Cardiac fibroblast (primary cell): Measurements from ENCODE around the gene CCDC71.

Source experiments
- DNase-seq, 2 donors: peaks; one replicate each; pipeline versions ENCODE4 v3.0.0 to v3.0.0-alpha.2; 2010; ENCODE audit warnings: low read depth in 2 of 2
- H3K4me3 ChIP-seq, 2 donors: replicated peaks in 1 of 2; 1 replicate in 1 of 2; 2 replicates in 1 of 2; pipeline ENCODE4 v1.5.1; 2011; ENCODE audit warnings: low read depth in 2 of 2, low read length in 2 of 2, mild to moderate bottlenecking in 2 of 2, moderate library complexity in 1 of 2
- TF ChIP-seq, protein P1 (sequence below): IDR thresholded peaks from one replicate; pipeline ENCODE4 v1.5.1; 2011; ENCODE audit warnings: low read depth, mild to moderate bottlenecking, low read length, inconsistent platforms

Gene CCDC71

DNA sequence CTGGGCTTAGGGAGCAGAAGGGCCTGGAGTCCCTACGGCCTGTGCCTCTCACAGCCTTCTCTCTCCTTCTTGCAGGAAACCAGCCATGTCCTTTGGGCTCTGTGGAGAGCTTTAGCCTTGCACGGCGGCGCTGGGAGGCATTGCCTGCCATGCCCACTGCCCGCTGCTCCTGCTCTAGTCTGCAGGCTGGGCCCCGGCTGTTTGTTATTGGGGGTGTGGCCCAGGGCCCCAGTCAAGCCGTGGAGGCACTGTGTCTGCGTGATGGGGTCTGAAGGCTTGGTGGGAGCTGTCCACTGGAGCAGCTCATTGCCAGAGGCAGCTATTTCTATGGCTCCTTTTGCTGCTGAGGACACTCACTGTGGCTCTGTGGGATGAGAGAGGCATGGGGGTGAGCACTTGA, 9.4 kb upstream of the CCDC71 start:
- TF ChIP-seq, protein P1, sequence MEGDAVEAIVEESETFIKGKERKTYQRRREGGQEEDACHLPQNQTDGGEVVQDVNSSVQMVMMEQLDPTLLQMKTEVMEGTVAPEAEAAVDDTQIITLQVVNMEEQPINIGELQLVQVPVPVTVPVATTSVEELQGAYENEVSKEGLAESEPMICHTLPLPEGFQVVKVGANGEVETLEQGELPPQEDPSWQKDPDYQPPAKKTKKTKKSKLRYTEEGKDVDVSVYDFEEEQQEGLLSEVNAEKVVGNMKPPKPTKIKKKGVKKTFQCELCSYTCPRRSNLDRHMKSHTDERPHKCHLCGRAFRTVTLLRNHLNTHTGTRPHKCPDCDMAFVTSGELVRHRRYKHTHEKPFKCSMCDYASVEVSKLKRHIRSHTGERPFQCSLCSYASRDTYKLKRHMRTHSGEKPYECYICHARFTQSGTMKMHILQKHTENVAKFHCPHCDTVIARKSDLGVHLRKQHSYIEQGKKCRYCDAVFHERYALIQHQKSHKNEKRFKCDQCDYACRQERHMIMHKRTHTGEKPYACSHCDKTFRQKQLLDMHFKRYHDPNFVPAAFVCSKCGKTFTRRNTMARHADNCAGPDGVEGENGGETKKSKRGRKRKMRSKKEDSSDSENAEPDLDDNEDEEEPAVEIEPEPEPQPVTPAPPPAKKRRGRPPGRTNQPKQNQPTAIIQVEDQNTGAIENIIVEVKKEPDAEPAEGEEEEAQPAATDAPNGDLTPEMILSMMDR = no peak
- no peak for DNase-seq
- no peak overlapping the region for H3K4me3 ChIP-seq

DNA sequence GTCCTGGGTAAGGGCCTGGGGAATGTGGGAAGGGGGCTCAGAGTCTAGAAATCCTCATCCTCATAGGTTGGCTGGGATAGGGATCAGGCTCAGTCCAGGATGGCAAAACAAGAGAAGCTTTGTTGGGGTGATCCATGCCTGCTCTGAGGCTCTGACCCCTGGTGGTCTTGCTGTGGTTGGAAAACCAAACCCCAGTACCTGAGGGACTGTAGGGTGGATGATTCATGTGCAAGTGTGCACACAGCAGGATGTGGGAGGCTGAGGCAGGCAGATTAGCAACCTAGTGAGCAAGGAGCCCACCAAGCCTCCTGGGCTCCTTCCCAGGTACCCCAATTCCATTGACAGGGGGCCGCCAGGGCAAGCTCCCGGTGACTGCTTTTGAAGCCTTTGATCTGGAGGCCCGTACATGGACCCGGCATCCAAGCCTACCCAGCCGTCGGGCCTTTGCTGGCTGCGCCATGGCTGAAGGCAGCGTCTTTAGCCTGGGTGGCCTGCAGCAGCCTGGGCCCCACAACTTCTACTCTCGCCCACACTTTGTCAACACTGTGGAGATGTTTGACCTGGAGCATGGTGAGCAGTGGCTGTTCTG, 8.4 kb upstream of the CCDC71 start:
- H3K4me3 ChIP-seq = peak overlapping the region in 1 of 2 donors; percentile 81

DNA sequence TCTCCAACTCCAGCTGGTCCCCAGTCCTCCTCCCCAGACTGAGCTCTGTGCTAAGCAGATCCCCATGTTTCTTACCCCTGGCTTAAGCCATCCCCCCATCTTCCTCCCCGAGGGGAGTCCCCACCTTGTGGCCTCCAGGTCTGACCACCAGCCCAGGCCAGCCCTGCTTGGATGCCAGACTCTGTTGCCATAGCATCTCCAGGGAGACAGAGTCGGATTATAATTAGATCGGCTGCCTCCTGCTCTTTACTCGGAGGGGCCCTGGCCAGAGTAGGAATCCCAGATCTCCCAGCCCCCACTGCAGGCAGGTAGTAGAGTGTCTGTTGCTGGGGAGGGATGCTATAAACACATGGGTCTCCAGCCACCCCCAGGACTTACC, 7.7 kb upstream of the CCDC71 start:
- DNase-seq = peak in 1 of 2 donors; percentile 58
- TF ChIP-seq, protein P1 = no peak
- H3K4me3 ChIP-seq = peak overlapping the region in 1 of 2 donors; percentile 81

More for the DNA sequence above, 8.4 kb upstream of the CCDC71 start:
- TF ChIP-seq, protein P1 = no peak
- no peak for DNase-seq

DNA sequence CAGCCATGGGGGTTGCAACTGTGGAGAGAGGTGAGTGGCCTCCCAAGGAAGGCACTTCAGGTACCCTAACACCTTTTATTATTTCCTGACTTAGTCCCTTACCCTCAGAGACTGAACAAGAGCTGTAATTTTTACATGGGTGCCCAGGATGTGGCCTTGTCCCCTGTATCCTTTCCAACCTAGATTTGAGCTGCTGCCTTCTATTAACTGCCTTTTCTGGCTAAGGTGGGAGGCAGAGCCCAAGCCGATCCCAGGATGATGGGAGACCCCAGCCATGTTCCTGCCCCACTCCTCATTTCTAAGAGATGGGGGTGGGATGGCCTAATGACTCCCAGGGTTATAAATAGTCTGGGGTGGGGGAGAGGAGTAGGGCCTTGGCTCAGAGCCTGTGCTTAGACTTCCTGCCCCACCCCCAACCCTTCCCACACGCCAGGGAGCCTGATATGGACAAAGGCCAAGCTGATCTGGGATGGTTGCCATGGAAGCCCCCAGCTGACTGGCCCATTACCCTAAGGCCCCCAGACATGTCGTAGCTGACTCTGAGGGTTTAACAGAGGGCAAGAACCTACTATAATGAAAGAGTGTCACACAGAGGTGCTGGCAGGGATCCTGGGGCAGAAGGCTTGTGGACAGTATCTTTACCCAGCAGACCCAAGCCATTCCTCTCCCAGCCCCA, 7.1 kb upstream of the CCDC71 start:
- H3K4me3 ChIP-seq = peak overlapping the region in 1 of 2 donors; percentile 81
- TF ChIP-seq, protein P1 = no peak
- peak in 1 of 2 donors; percentile 70 for DNase-seq

DNA sequence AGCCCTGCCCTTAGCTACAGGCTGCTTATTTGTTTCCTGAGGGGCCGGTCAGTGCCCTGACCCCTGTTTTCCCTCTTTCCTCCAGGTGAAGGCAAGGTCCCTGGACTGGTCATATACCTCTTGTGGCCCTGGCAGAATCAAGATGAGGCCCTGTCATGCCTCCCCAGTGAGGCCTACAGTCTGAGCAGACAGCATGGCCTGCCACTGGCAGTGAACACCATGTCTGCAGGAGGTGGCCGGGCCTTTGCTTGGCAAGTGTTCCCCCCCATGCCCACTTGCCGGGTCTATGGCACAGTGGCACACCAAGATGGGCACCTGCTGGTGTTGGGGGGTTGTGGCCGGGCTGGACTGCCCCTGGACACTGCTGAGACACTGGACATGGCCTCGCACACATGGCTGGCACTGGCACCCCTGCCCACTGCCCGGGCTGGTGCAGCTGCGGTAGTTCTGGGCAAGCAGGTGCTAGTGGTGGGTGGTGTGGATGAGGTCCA, 6.5 kb upstream of the CCDC71 start:
- TF ChIP-seq, protein P1 = no peak
- no peak for DNase-seq
- peak overlapping the region; percentile 3 to 81 for H3K4me3 ChIP-seq

DNA sequence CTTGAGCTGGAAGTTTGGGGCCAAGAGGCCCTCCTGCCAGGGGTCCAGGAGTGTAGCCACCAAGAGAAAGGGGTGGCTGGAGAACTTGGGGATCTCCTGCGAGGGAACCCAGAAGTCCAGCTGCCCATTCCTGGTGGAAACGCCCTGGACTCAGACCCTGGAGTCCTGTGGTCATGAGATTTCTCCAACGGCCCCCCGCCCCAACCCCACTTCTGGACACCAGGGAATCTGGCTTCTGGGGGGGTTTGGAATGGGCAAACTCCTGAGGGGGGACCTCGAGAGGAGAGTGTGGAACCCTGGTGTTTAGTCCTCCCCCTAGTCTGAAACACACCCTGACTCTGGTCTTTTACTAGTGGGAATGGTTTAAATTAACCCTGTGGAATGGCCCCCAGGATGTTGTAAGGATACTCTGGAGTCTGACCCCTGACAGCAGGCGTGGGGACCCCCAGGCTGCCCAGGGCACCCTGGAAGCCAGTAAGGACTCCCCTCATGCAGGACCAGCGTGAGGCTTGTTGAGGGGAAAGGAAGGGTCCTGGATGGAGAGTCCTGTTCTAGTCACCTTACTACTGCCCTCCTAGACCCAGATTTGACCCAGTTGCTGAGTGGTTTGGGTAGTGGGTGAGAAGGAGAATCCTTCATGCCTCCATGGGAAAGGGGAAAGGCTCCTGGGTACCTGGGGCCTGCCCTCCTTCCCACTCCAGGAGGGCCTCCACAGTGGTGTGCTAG, 5.8 kb upstream of the CCDC71 start:
- TF ChIP-seq, protein P1 = no peak
- H3K4me3 ChIP-seq = peak overlapping the region; percentile 69 to 81
- DNase-seq = no peak
